ENCODE measurements around the gene RERE.
A peak's percentile ranks its signal among the peaks of the same experiment; 100 is the strongest.

Gene RERE

DNA sequence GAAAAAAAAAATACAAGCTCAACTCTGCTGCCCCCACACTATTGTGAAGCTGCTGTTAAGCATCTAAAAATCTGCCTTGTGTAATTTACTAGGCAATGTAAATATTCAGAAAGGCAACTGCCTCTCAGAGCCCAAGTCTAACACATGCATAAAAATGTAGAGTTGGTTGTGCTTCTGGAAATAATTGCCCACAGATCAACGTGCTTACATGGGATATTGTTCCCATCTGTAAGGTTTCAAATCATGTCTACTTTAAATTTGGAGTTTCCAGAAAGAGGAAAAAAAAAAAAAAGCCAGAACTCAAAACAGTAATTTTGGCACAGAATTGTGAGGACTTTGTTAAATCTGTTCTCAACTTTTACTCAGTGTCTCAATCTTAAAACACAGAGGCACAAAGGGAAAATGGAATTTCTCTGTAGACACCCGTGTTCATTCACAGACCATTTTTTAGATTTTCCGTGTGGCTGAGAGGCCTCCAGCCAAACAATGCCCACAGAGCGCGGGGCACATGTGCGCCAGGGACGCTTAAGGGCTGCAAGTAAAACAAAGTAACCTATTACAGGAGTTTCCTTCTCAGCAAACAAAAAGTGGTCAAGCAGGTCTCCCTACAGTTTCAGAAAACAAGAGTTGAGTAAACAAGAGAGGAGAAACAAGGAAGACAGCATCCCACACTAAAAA is 115.5 kb downstream of the RERE start:
- TF ChIP-seq, protein P1, sequence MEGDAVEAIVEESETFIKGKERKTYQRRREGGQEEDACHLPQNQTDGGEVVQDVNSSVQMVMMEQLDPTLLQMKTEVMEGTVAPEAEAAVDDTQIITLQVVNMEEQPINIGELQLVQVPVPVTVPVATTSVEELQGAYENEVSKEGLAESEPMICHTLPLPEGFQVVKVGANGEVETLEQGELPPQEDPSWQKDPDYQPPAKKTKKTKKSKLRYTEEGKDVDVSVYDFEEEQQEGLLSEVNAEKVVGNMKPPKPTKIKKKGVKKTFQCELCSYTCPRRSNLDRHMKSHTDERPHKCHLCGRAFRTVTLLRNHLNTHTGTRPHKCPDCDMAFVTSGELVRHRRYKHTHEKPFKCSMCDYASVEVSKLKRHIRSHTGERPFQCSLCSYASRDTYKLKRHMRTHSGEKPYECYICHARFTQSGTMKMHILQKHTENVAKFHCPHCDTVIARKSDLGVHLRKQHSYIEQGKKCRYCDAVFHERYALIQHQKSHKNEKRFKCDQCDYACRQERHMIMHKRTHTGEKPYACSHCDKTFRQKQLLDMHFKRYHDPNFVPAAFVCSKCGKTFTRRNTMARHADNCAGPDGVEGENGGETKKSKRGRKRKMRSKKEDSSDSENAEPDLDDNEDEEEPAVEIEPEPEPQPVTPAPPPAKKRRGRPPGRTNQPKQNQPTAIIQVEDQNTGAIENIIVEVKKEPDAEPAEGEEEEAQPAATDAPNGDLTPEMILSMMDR (IDR thresholded peaks at IDR 0.05; ENCODE audit: borderline replicate concordance, extremely low read depth, low read length, poor library complexity, severe bottlenecking), result no peak
- TF ChIP-seq EZH2 (IDR thresholded peaks at IDR 0.05; ENCODE audit: borderline replicate concordance, low read depth, low read length, severe bottlenecking), result peak; percentile 90
- no peak for DNase-seq
- Histone ChIP-seq H2AFZ (ENCODE audit: low read depth, low read length) (no peak overlapping the region), H3K9ac (ENCODE audit: low read depth, low read length) (peak overlapping the region; percentile 18; the same call in 1 of the 2 replicates), H3K27me3 (ENCODE audit: insufficient read depth, low read length, poor library complexity) (peaks cover 37% of the 10 kb centered on the region), H3K4me3 (ENCODE audit: low read depth in 1 of 2, low read length in 2 of 2) (peak overlapping the region in 1 of 2 experiments; percentile 13; a peak in 2 of 4 replicates), H4K20me1 (ENCODE audit: insufficient read depth, low read length) (peaks cover 79% of the 10 kb centered on the region), H3K4me1 (ENCODE audit: insufficient read depth, low read length) (peaks cover 36% of the 10 kb centered on the region), H3K36me3 (ENCODE audit: insufficient read depth, low read length) (no peaks in the 10 kb centered on the region), H3K79me2 (ENCODE audit: insufficient read depth, low read length) (peaks cover 19% of the 10 kb centered on the region), H3K9me3 (ENCODE audit: insufficient read depth, low read length, severe bottlenecking) (no peaks in the 10 kb centered on the region), H3K27ac (ENCODE audit: low read length) (no peak overlapping the region), H3K4me2 (ENCODE audit: insufficient read depth, low read length) (peak overlapping the region; percentile 85)
- ATAC-seq (ENCODE audit: insufficient read depth, low read depth), result peak; percentile 2; the same call in 2 of the 3 replicates

DNA sequence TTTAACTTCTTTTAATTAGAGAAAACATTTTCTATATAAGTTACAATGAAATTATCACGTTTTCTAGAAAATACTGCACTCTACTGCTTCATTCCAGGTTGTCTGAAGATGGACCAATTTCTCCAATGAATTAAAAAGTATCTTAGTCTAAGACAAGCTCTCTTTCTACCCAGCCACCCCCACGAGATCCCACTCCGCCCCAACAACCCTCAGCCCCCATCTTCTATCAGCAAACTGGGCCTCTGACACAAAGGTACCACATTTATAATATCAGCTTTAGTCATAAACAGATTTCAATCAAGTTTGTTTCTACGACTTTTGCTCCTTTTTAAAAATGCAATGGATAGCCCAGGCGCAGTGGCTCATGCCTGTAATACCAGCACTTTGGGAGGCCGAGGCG is 117.8 kb downstream of the RERE start:
- Histone ChIP-seq H3K4me3 (ENCODE audit: low read depth in 1 of 2, low read length in 2 of 2) (no peak overlapping the region), H3K9me3 (ENCODE audit: insufficient read depth, low read length, severe bottlenecking) (no peaks in the 10 kb centered on the region), H3K4me1 (ENCODE audit: insufficient read depth, low read length) (peaks cover 36% of the 10 kb centered on the region), H3K36me3 (ENCODE audit: insufficient read depth, low read length) (no peaks in the 10 kb centered on the region), H2AFZ (ENCODE audit: low read depth, low read length) (no peak overlapping the region), H3K27ac (ENCODE audit: low read length) (no peak overlapping the region), H3K9ac (ENCODE audit: low read depth, low read length) (no peak overlapping the region), H3K4me2 (ENCODE audit: insufficient read depth, low read length) (no peak overlapping the region), H3K79me2 (ENCODE audit: insufficient read depth, low read length) (peaks cover 20% of the 10 kb centered on the region), H3K27me3 (ENCODE audit: insufficient read depth, low read length, poor library complexity) (peaks cover 29% of the 10 kb centered on the region), H4K20me1 (ENCODE audit: insufficient read depth, low read length) (peaks cover 73% of the 10 kb centered on the region)
- ATAC-seq (ENCODE audit: insufficient read depth, low read depth) (no peak), DNase-seq (no peak)
- TF ChIP-seq EZH2 (IDR thresholded peaks at IDR 0.05; ENCODE audit: borderline replicate concordance, low read depth, low read length, severe bottlenecking), result no peak
- TF ChIP-seq, protein P1 (IDR thresholded peaks at IDR 0.05; ENCODE audit: borderline replicate concordance, extremely low read depth, low read length, poor library complexity, severe bottlenecking), result no peak

DNA sequence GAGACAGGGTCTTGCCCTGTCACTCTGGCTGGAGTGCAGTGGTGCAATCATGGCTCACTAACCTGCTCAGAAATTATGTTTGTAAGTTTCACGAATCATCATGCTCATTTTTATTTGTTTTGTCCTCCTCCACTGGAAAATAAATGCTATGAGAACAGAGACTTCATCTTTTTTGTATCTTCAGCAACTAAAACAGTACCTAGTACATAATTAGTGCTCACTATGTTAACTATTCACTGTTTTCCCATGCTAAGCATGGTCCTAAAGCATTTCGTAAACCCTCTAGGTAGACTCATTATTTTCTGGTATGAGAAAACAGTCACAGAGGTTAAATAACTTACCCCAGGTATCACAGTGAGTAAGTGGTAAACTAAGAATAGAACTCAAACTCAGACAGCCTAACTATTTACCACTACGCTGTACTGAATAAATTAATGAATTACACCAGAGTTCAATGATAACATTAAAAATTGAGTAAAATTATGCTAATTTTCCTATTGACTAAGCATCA is 118.4 kb downstream of the RERE start:
- Histone ChIP-seq H3K9ac (ENCODE audit: low read depth, low read length) (no peak overlapping the region), H2AFZ (ENCODE audit: low read depth, low read length) (no peak overlapping the region), H4K20me1 (ENCODE audit: insufficient read depth, low read length) (peaks cover 73% of the 10 kb centered on the region), H3K36me3 (ENCODE audit: insufficient read depth, low read length) (no peaks in the 10 kb centered on the region), H3K4me3 (ENCODE audit: low read depth in 1 of 2, low read length in 2 of 2) (no peak overlapping the region), H3K79me2 (ENCODE audit: insufficient read depth, low read length) (peaks cover 23% of the 10 kb centered on the region), H3K9me3 (ENCODE audit: insufficient read depth, low read length, severe bottlenecking) (no peaks in the 10 kb centered on the region), H3K27me3 (ENCODE audit: insufficient read depth, low read length, poor library complexity) (peaks cover 22% of the 10 kb centered on the region), H3K4me2 (ENCODE audit: insufficient read depth, low read length) (no peak overlapping the region), H3K4me1 (ENCODE audit: insufficient read depth, low read length) (peaks cover 36% of the 10 kb centered on the region), H3K27ac (ENCODE audit: low read length) (no peak overlapping the region)
- no peak for DNase-seq
- TF ChIP-seq EZH2 (IDR thresholded peaks at IDR 0.05; ENCODE audit: borderline replicate concordance, low read depth, low read length, severe bottlenecking), result no peak
- TF ChIP-seq, protein P1 (IDR thresholded peaks at IDR 0.05; ENCODE audit: borderline replicate concordance, extremely low read depth, low read length, poor library complexity, severe bottlenecking), result no peak
- no peak for ATAC-seq (ENCODE audit: insufficient read depth, low read depth)
